ENCODE measurements around the gene DCLK2. TPM values are rescaled to one million over a fixed set of nuclear protein-coding genes. Genes with fewer than 3 reads are reported as not detected.

DCLK2 gene
- total and polyA plus RNA-seq, 2 donors (not counting 1 experiment from before 2014, with no cell fraction given) = 0.91 to 3.3 TPM

DNA sequence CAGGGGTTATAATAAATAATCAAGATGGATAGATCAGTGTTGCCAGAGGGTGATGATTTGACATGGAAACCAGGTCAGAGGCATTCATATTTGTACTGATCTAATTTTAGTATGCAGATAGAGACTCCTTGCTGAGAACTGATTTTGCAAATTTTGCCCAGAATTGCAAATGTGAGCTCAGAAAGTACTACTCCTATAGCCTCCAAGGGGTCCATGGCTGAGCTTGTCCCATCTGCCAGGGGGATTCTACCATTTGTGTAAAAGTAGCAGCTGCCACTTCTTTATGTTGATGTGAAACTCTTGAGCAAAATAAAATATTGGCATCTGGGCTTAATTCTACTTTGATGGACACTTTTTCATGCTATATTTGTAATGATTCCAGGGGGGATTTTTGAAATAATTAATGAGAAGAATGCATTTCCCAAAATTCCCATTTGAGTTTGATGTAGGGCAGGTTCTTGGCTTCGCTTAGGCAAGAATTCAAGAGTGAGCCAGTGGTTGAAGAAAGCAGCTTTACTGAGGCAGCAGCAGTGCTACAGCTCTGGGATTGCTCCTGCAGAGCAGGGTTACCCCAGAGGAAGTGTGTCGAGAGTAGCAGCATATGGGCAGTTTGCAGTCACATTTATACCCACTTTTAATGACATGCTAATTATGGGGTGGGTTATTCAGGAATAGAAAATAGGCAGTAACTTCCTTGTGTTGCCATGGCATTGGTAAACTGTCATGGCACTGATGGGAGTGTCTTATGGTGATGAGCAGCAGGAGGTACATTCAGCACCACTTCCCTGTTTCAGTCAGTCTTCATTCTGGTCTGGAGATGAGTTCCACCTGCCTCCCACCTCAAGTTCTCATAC, 38.7 kb upstream of the DCLK2 start:
- peaks cover 0 to 8% (median under 1%) of the 10 kb centered on the region in 4 experiments for H3K27me3 ChIP-seq (replicated peaks in 1 of 4; ENCODE audit: control extremely low read depth in 1 of 4, control insufficient read depth in 3 of 4, insufficient read depth in 4 of 4, low read length in 3 of 4)
- no peaks in the 10 kb centered on the region for H3K36me3 ChIP-seq (replicated peaks in 1 of 2; ENCODE audit: control extremely low read depth in 1 of 2, control insufficient read depth in 1 of 2, extremely low read depth in 1 of 2, insufficient read depth in 2 of 2, low read length in 1 of 2)
- H3K9ac ChIP-seq (ENCODE audit: low read length) = no peak overlapping the region
- Mint-ChIP-seq H3K27ac (peak overlapping the region; percentile 5), H3K27me3 (peaks cover 5% of the 10 kb centered on the region), H3K9me3 (ENCODE audit: insufficient read depth) (peaks cover 3% of the 10 kb centered on the region), H3K4me1 (peaks cover 36% of the 10 kb centered on the region), H3K4me3 (peak overlapping the region; percentile 40)
- intact Hi-C loops (cut with micrococcal nuclease) = loop anchor here (5.0 to 10.0 kb wide), 2 partner anchors 38 to 1055 kb away; partner anchors contain the start of genes DCLK2 and RPS3A
- DNase-seq (peak; percentile 78), ATAC-seq (ENCODE audit: low read depth) (peak; percentile 53)
- H4K20me1 ChIP-seq (ENCODE audit: control insufficient read depth, insufficient read depth, low read length, poor library complexity, severe bottlenecking) = no peaks in the 10 kb centered on the region
- H3K27ac ChIP-seq (ENCODE audit: low read length in 2 of 2) = no peak overlapping the region
- CTCF ChIA-PET = no interaction called here
- peak overlapping the region; percentile 41 for H3K4me2 ChIP-seq (replicated peaks; ENCODE audit: low read depth, low read length, poor library complexity, severe bottlenecking)
- H2AFZ ChIP-seq (ENCODE audit: insufficient read depth, low read depth, low read length, poor library complexity, severe bottlenecking) = no peak overlapping the region
- peaks cover 23 to 28% of the 10 kb centered on the region in 2 donors for H3K4me1 ChIP-seq (ENCODE audit: control insufficient read depth in 2 of 2, insufficient read depth in 2 of 2, low read length in 2 of 2)
- 88% methylated on average over 1 of the region's 2 CpGs for WGBS (ENCODE audit: insufficient coverage)
- POLR2A ChIA-PET = no interaction called here
- no peaks in the 10 kb centered on the region for H3K79me2 ChIP-seq (ENCODE audit: control insufficient read depth, insufficient read depth, low read length)
- peaks cover 0 to 6% (median 4%) of the 10 kb centered on the region in 3 donors for H3K9me3 ChIP-seq (ENCODE audit: control extremely low read depth in 1 of 3, control insufficient read depth in 2 of 3, insufficient read depth in 1 of 3, low read length in 2 of 3)
- TF ChIP-seq, protein P1, sequence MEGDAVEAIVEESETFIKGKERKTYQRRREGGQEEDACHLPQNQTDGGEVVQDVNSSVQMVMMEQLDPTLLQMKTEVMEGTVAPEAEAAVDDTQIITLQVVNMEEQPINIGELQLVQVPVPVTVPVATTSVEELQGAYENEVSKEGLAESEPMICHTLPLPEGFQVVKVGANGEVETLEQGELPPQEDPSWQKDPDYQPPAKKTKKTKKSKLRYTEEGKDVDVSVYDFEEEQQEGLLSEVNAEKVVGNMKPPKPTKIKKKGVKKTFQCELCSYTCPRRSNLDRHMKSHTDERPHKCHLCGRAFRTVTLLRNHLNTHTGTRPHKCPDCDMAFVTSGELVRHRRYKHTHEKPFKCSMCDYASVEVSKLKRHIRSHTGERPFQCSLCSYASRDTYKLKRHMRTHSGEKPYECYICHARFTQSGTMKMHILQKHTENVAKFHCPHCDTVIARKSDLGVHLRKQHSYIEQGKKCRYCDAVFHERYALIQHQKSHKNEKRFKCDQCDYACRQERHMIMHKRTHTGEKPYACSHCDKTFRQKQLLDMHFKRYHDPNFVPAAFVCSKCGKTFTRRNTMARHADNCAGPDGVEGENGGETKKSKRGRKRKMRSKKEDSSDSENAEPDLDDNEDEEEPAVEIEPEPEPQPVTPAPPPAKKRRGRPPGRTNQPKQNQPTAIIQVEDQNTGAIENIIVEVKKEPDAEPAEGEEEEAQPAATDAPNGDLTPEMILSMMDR (IDR thresholded peaks at IDR 0.05) = no peak
- no peak overlapping the region for H3K4me3 ChIP-seq (ENCODE audit: control extremely low read depth in 1 of 5, extremely low read depth in 1 of 5, insufficient read depth in 1 of 5, low read depth in 2 of 5, low read length in 4 of 5)

DNA sequence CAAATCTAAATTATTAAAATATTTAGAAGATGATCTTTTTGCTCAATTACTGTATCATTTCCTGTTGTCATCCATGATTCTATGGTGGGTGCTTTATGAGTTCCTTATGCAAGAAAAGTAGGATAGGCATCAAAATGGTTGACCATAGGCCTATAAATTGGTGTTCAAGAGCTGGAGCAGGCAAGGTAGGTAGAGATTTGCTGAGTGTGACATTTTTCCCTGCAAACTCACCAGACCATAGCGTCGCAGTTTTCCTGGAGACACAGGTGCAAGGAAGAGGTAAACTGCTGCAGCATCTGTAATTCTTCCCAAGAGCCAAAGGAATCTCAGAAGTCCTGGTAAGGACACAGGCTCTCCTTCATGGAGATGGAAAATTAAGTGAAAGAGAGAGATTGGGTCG, 33.7 kb upstream of the DCLK2 start:
- H3K36me3 ChIP-seq (replicated peaks in 1 of 2; ENCODE audit: control extremely low read depth in 1 of 2, control insufficient read depth in 1 of 2, extremely low read depth in 1 of 2, insufficient read depth in 2 of 2, low read length in 1 of 2) = no peaks in the 10 kb centered on the region
- no peak overlapping the region for H3K9ac ChIP-seq (ENCODE audit: low read length)
- ChIA-PET CTCF (no interaction called here), POLR2A (no interaction called here)
- peaks cover 0 to 14% (median 7%) of the 10 kb centered on the region in 4 experiments for H3K27me3 ChIP-seq (replicated peaks in 1 of 4; ENCODE audit: control extremely low read depth in 1 of 4, control insufficient read depth in 3 of 4, insufficient read depth in 4 of 4, low read length in 3 of 4)
- intact Hi-C loops (cut with micrococcal nuclease) = no loop called here
- no peak overlapping the region for H3K4me3 ChIP-seq (ENCODE audit: control extremely low read depth in 1 of 5, extremely low read depth in 1 of 5, insufficient read depth in 1 of 5, low read depth in 2 of 5, low read length in 4 of 5)
- H3K9me3 ChIP-seq (ENCODE audit: control extremely low read depth in 1 of 3, control insufficient read depth in 2 of 3, insufficient read depth in 1 of 3, low read length in 2 of 3) = no peaks in the 10 kb centered on the region
- ATAC-seq (ENCODE audit: low read depth) (no peak), DNase-seq (no peak)
- Mint-ChIP-seq H3K4me1 (peaks cover 14% of the 10 kb centered on the region), H3K27ac (no peak overlapping the region), H3K4me3 (no peak overlapping the region), H3K9me3 (ENCODE audit: insufficient read depth) (no peaks in the 10 kb centered on the region), H3K27me3 (peaks cover 9% of the 10 kb centered on the region)
- WGBS (ENCODE audit: insufficient coverage) = 100% methylated on average over 2 of the region's 3 CpGs
- H4K20me1 ChIP-seq (ENCODE audit: control insufficient read depth, insufficient read depth, low read length, poor library complexity, severe bottlenecking) = no peaks in the 10 kb centered on the region
- peaks cover 10 to 12% of the 10 kb centered on the region in 2 donors for H3K4me1 ChIP-seq (ENCODE audit: control insufficient read depth in 2 of 2, insufficient read depth in 2 of 2, low read length in 2 of 2)
- TF ChIP-seq, protein P1 (IDR thresholded peaks at IDR 0.05) = no peak
- TF ChIP-seq EZH2 (IDR thresholded peaks at IDR 0.05; ENCODE audit: borderline replicate concordance, insufficient read depth, low read depth, low read length, poor library complexity, severe bottlenecking) = no peak
- no peak overlapping the region for H3K4me2 ChIP-seq (replicated peaks; ENCODE audit: low read depth, low read length, poor library complexity, severe bottlenecking)
- no peaks in the 10 kb centered on the region for H3K79me2 ChIP-seq (ENCODE audit: control insufficient read depth, insufficient read depth, low read length)
- H3K27ac ChIP-seq (ENCODE audit: low read length in 2 of 2) = no peak overlapping the region
- no peak overlapping the region for H2AFZ ChIP-seq (ENCODE audit: insufficient read depth, low read depth, low read length, poor library complexity, severe bottlenecking)
